Suppressor macrophage treated with lipopolysaccharide for 1 hour (primary cell): ENCODE results near the gene NR2C1.
"Not testable (repeated sequence)": the region's sequence is repeated elsewhere in the genome, so short reads cannot be mapped to it uniquely, and the experiment has no call there.

ENCODE experiments used
- DNase-seq, 3 donors: peaks; one replicate each; pipeline ENCODE4 v3.0.0-alpha.2; 2020 to 2022

The NR2C1 gene

GRCh38 chr12:94998326-94998725 is 75.1 kb downstream of the NR2C1 start:
- DNase-seq, result no peak

GRCh38 chr12:94997726-94998125 is 75.7 kb downstream of the NR2C1 start:
- no peak for DNase-seq

- DNase-seq, result no peak
These were observed 76.4 kb downstream of the NR2C1 start for GRCh38 chr12:94997061-94997460.

GRCh38 chr12:94994312-94994711 is 79.1 kb downstream of the NR2C1 start:
- DNase-seq, result peak in 2 of 3 donors; percentile 22 to 26

- peak in 1 of 3 donors; percentile 8 for DNase-seq
These were observed 79.6 kb downstream of the NR2C1 start for GRCh38 chr12:94993855-94994254.

- DNase-seq, result no peak
These were observed 83.2 kb downstream of the NR2C1 start for GRCh38 chr12:94990222-94990621.

- no peak for DNase-seq
These were observed 84.9 kb downstream of the NR2C1 start for GRCh38 chr12:94988471-94988870.

- no peak for DNase-seq
These were observed 85.6 kb downstream of the NR2C1 start for GRCh38 chr12:94987801-94988200.

GRCh38 chr12:94987076-94987669 is 86.2 kb downstream of the NR2C1 start:
- DNase-seq, result no peak

- not testable (repeated sequence) for DNase-seq
These were observed 88.3 kb downstream of the NR2C1 start for GRCh38 chr12:94985099-94985498.

- DNase-seq, result no peak
These were observed 90.1 kb downstream of the NR2C1 start for GRCh38 chr12:94983321-94983720.

GRCh38 chr12:94982456-94982855 is 91.0 kb downstream of the NR2C1 start:
- no peak for DNase-seq

- DNase-seq, result no peak
These were observed 92.8 kb downstream of the NR2C1 start for GRCh38 chr12:94980577-94980976.

- DNase-seq, result no peak
These were observed 93.5 kb downstream of the NR2C1 start for GRCh38 chr12:94979941-94980340.

- no peak for DNase-seq
These were observed 95.5 kb downstream of the NR2C1 start for GRCh38 chr12:94977766-94978468.

- DNase-seq, result no peak
These were observed 100.2 kb downstream of the NR2C1 start for GRCh38 chr12:94973221-94973620.

GRCh38 chr12:94972795-94973194 is 100.6 kb downstream of the NR2C1 start:
- DNase-seq, result no peak

- DNase-seq, result no peak
These were observed 101.5 kb downstream of the NR2C1 start for GRCh38 chr12:94971923-94972322.

GRCh38 chr12:94970560-94970959 is 102.9 kb downstream of the NR2C1 start:
- no peak for DNase-seq
